Panc1 (cell line): ENCODE measurements around the gene IGSF9.

Experiments
- CTCF ChIP-seq: fragments of 450-650 bp; IDR thresholded peaks from 2 replicates; pipeline ENCODE4 v1.5.1; 2017; ENCODE audit warnings: mild to moderate bottlenecking
- POLR2AphosphoS5 ChIP-seq: IDR thresholded peaks from 2 replicates; pipeline ENCODE4 v1.6.1; 2012; ENCODE audit warnings: mild to moderate bottlenecking, low read depth, low read length, moderate library complexity

GRCh38 chr1:159986093-159986492 lies 40.7 kb upstream of the IGSF9 start:
- TF ChIP-seq CTCF (no peak), POLR2AphosphoS5 (no peak)
